K562 (cell line): ENCODE data around the gene PPP1CA. TPM values are rescaled to one million over a fixed set of nuclear protein-coding genes. Genes with fewer than 3 reads are reported as not detected.
A peak's percentile ranks its signal among the peaks of the same experiment; 100 is the strongest.

Source experiments
- ARNT ChIP-seq, 2 experiments: fragments of 450-650 bp; IDR thresholded peaks; 2 replicates each; pipeline ENCODE4 v1.6.1; 2016; ENCODE audit warnings: mild to moderate bottlenecking in 1 of 2
- BHLHE40 ChIP-seq: IDR thresholded peaks from 2 replicates; pipeline ENCODE4 v1.6.1; 2011; ENCODE audit warnings: low read length, improper control_type of control experiment
- CXXC5 ChIP-seq: fragments of 250-450 bp; sonication (Bioruptor Pico); IDR thresholded peaks from 2 replicates; pipeline ENCODE4 v1.8.0; 2022; ENCODE audit warnings: inconsistent platforms, mild to moderate bottlenecking, moderate library complexity
- FOS ChIP-seq: IDR thresholded peaks from 3 replicates; pipeline ENCODE4 v1.6.1; 2011; ENCODE audit not compliant: insufficient read length; ENCODE audit errors: extremely low read depth
- FOXP1 ChIP-seq: sonication (generic); formaldehyde crosslinking; IDR thresholded peaks from 2 replicates; pipeline ENCODE4 v1.8.0; 2022; ENCODE audit warnings: mild to moderate bottlenecking, missing genetic modification reagents
- NFXL1 ChIP-seq: fragments of 450-650 bp; formaldehyde crosslinking; IDR thresholded peaks from 2 replicates; pipeline ENCODE4 v1.4.0; 2021; ENCODE audit warnings: mild to moderate bottlenecking
- NR1H2 ChIP-seq: sonication (generic); formaldehyde crosslinking; IDR thresholded peaks from 2 replicates; pipeline ENCODE4 v1.4.0; 2020; ENCODE audit warnings: mild to moderate bottlenecking, missing genetic modification reagents
- PRPF4 ChIP-seq: fragments of 200-400 bp; formaldehyde crosslinking; IDR thresholded peaks from one replicate; pipeline ENCODE4 v1.6.1; 2017; ENCODE audit warnings: low read length, low read depth, mild to moderate bottlenecking; ENCODE audit not compliant: insufficient read depth, poor library complexity, severe bottlenecking
- ZNF282 ChIP-seq: sonication (generic); formaldehyde crosslinking; IDR thresholded peaks from 2 replicates; pipeline ENCODE4 v1.8.1; 2023; ENCODE audit warnings: missing genetic modification reagents
- polyA plus RNA-seq, 8 experiments: library from polyadenylated mRNA; depleted of rRNA in 4 of 8; stranded (reverse) in 5 of 8; unstranded in 3 of 8; fragments of >200 nt; fragmentation: Nextera tagmentation in 2 of 8; fragmentation: Illumina TruSeq in 1 of 8; extraction: Ambion mirVana in 2 of 8; extraction: Trizol in 1 of 8; gene quantifications; 2 replicates each; pipeline versions ENCODE4 v1.2.1 to v1.2.3, GENCODE V29; 2011 to 2014; ENCODE audit warnings: inconsistent platforms in 1 of 8, missing spikeins in 1 of 8
- total RNA-seq, 7 experiments: library from RNA; depleted of rRNA in 6 of 7; stranded (reverse); fragments of >200 nt in 6 of 7; fragmentation: Illumina TruSeq in 2 of 7; extraction: Trizol in 2 of 7; gene quantifications; 2 replicates each; pipeline versions ENCODE4 v1.2.1 to v1.2.3, GENCODE V29; 2011 to 2021; ENCODE audit warnings: low replicate concordance in 1 of 7
- TF ChIP-seq, protein P1 (sequence below): sonication (generic); formaldehyde crosslinking; IDR thresholded peaks from 2 replicates; pipeline ENCODE4 v1.9.0; 2022; ENCODE audit warnings: mild to moderate bottlenecking, missing genetic modification reagents
- TF ChIP-seq, protein P2 (sequence below): fragments of 450-650 bp; conservative IDR thresholded peaks from 2 replicates; pipeline ENCODE4 v1.6.1; 2016; ENCODE audit warnings: missing genetic modification characterization, low read depth, mild to moderate bottlenecking, missing compliant biosample characterization, moderate library complexity
- TF ChIP-seq, protein P3 (sequence below), 2 experiments: fragments of 200-800 bp in 1 of 2; sonication (Bioruptor generic) in 1 of 2; sonication (generic) in 1 of 2; formaldehyde crosslinking in 1 of 2; IDR thresholded peaks in 1 of 2; conservative IDR thresholded peaks in 1 of 2; 2 replicates each; pipeline versions ENCODE4 v1.5.0 to v1.6.1; 2016 to 2020; ENCODE audit warnings: missing compliant biosample characterization in 1 of 2, missing genetic modification characterization in 1 of 2, missing genetic modification reagents in 1 of 2
- TF ChIP-seq, protein P4 (sequence below): fragments of 450-650 bp; IDR thresholded peaks from 2 replicates; pipeline ENCODE4 v1.6.1; 2017; ENCODE audit warnings: mild to moderate bottlenecking, moderate library complexity
- TF ChIP-seq, protein P5 (sequence below): fragments of 450-650 bp; formaldehyde crosslinking; IDR thresholded peaks from 2 replicates; pipeline ENCODE4 v1.4.0; 2022; ENCODE audit warnings: missing genetic modification characterization
- TF ChIP-seq, protein P6 (sequence below): sonication (generic); formaldehyde crosslinking; IDR thresholded peaks from 2 replicates; pipeline ENCODE4 v1.9.0; 2022; ENCODE audit warnings: mild to moderate bottlenecking, missing genetic modification reagents

Gene PPP1CA
- total and polyA plus RNA-seq, 9 of the 15 experiments (the other 6 are each of a cell fraction or from before 2014, with no cell fraction given): 18.2 to 242 (median 188) TPM

DNA sequence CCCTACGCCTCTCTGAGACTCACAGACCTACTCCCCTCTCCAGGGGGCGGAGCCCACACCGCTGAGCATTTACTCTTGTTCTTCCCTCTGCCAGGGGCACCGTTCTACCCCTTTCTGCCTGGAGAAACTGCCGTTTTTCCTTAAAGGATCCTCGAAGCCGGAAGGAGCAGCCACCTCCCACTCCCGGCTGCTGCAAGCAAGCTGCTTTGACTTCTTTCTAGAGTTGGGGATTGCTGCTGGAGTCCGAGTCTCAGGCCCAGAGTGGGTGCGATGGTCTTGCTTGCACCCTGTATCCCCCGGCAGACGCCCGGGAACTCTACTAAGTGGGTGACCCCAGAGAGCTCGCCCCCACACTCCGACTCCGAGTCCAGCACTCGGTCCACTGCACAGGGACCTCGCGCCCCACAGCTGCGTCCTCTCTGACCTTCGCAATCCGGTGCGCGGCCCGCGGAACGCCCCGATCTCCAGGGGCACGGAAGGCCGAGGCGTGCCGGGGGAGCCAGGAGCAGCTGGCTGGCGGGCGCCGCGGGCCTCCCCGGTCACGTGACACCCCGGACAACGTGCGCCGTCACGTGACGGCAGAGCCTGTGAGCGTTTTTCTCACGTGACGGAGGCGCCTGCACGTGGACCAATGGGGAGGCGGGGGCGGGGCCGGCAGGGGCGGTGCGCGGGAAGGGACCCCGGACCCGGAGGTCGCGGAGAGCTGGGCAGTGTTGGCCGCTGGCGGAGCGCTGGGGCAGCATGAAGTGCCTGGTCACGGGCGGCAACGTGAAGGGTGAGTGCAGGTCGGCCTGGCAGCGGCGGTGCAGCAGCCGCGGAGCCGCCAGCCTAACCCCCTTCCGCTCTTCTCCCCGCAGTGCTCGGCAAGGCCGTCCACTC, 10.1 kb downstream of the PPP1CA start, which contains the start of gene RAD9A (continued):
- TF ChIP-seq, protein P1, sequence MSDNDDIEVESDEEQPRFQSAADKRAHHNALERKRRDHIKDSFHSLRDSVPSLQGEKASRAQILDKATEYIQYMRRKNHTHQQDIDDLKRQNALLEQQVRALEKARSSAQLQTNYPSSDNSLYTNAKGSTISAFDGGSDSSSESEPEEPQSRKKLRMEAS (CRISPR knock-in tag): peak; percentile 99
- TF ChIP-seq CXXC5 (CRISPR knock-in tag) (peak; percentile 98), FOXP1 (CRISPR knock-in tag) (peak; percentile 89; the same call in 1 of the 2 replicates), FOS (peak; percentile 92), ARNT (IDR thresholded peaks at IDR 0.05) (no peak), ZNF282 (peak; percentile 68; the same call in 1 of the 2 replicates), PRPF4 (no peak), NR1H2 (CRISPR knock-in tag) (no peak), BHLHE40 (peak; percentile 99), NFXL1 (CRISPR knock-in tag) (no peak)
- TF ChIP-seq, protein P2, sequence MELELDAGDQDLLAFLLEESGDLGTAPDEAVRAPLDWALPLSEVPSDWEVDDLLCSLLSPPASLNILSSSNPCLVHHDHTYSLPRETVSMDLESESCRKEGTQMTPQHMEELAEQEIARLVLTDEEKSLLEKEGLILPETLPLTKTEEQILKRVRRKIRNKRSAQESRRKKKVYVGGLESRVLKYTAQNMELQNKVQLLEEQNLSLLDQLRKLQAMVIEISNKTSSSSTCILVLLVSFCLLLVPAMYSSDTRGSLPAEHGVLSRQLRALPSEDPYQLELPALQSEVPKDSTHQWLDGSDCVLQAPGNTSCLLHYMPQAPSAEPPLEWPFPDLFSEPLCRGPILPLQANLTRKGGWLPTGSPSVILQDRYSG (tag): no peak
- TF ChIP-seq, protein P3, sequence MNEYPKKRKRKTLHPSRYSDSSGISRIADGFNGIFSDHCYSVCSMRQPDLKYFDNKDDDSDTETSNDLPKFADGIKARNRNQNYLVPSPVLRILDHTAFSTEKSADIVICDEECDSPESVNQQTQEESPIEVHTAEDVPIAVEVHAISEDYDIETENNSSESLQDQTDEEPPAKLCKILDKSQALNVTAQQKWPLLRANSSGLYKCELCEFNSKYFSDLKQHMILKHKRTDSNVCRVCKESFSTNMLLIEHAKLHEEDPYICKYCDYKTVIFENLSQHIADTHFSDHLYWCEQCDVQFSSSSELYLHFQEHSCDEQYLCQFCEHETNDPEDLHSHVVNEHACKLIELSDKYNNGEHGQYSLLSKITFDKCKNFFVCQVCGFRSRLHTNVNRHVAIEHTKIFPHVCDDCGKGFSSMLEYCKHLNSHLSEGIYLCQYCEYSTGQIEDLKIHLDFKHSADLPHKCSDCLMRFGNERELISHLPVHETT (CRISPR knock-in tag; conservative IDR thresholded peaks at IDR 0.05 in 1 of 2, IDR thresholded peaks at IDR 0.05 in 1 of 2): peak in 1 of 2 experiments; percentile 40; a peak in 1 of 4 replicates
- TF ChIP-seq, protein P4, sequence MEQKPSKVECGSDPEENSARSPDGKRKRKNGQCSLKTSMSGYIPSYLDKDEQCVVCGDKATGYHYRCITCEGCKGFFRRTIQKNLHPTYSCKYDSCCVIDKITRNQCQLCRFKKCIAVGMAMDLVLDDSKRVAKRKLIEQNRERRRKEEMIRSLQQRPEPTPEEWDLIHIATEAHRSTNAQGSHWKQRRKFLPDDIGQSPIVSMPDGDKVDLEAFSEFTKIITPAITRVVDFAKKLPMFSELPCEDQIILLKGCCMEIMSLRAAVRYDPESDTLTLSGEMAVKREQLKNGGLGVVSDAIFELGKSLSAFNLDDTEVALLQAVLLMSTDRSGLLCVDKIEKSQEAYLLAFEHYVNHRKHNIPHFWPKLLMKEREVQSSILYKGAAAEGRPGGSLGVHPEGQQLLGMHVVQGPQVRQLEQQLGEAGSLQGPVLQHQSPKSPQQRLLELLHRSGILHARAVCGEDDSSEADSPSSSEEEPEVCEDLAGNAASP: no peak
- TF ChIP-seq, protein P5, sequence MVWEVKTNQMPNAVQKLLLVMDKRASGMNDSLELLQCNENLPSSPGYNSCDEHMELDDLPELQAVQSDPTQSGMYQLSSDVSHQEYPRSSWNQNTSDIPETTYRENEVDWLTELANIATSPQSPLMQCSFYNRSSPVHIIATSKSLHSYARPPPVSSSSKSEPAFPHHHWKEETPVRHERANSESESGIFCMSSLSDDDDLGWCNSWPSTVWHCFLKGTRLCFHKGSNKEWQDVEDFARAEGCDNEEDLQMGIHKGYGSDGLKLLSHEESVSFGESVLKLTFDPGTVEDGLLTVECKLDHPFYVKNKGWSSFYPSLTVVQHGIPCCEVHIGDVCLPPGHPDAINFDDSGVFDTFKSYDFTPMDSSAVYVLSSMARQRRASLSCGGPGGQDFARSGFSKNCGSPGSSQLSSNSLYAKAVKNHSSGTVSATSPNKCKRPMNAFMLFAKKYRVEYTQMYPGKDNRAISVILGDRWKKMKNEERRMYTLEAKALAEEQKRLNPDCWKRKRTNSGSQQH: no peak
- TF ChIP-seq, protein P6, sequence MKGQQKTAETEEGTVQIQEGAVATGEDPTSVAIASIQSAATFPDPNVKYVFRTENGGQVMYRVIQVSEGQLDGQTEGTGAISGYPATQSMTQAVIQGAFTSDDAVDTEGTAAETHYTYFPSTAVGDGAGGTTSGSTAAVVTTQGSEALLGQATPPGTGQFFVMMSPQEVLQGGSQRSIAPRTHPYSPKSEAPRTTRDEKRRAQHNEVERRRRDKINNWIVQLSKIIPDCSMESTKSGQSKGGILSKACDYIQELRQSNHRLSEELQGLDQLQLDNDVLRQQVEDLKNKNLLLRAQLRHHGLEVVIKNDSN (CRISPR knock-in tag): peak; percentile 99
